ENCODE measurements around the gene KIF5A.

Gene KIF5A

GRCh38 chr12:57583008-57583831, 33.4 kb downstream of the KIF5A start:
- in situ Hi-C loops (cut with HindIII; ENCODE audit: low pct_ligation_motif_present, low sequenced_read_pairs) = no loop called here
- Histone ChIP-seq H3K36me3 (replicated peaks) (no peaks in the 10 kb centered on the region), H3K27me3 (replicated peaks) (peaks cover 4% of the 10 kb centered on the region), H3K4me3 (ENCODE audit: low read depth, low read length) (no peak overlapping the region), H3K27ac (no peak overlapping the region)
- TF ChIP-seq CTCF (IDR thresholded peaks at IDR 0.05; ENCODE audit: low read depth, low read length, missing control alignments) = peak; percentile 93
- DNase-seq = peak; percentile 75

GRCh38 chr12:57584050-57584449, 34.2 kb downstream of the KIF5A start:
- no peak for DNase-seq
- peaks cover 5% of the 10 kb centered on the region for H3K27me3 ChIP-seq (replicated peaks)
- H3K36me3 ChIP-seq (replicated peaks) = no peaks in the 10 kb centered on the region
- no peak overlapping the region for H3K27ac ChIP-seq
- no peak overlapping the region for H3K4me3 ChIP-seq (ENCODE audit: low read depth, low read length)
- in situ Hi-C loops (cut with HindIII; ENCODE audit: low pct_ligation_motif_present, low sequenced_read_pairs) = no loop called here
- no peak for TF ChIP-seq CTCF (IDR thresholded peaks at IDR 0.05; ENCODE audit: low read depth, low read length, missing control alignments)

- in situ Hi-C loops (cut with HindIII; ENCODE audit: low pct_ligation_motif_present, low sequenced_read_pairs) = no loop called here
- Histone ChIP-seq H3K27me3 (replicated peaks) (peaks cover 5% of the 10 kb centered on the region), H3K4me3 (ENCODE audit: low read depth, low read length) (no peak overlapping the region), H3K36me3 (replicated peaks) (no peaks in the 10 kb centered on the region), H3K27ac (no peak overlapping the region)
- DNase-seq = no peak
- no peak for TF ChIP-seq CTCF (IDR thresholded peaks at IDR 0.05; ENCODE audit: low read depth, low read length, missing control alignments)
Observed at GRCh38 chr12:57584690-57585089, 34.8 kb downstream of the KIF5A start.

GRCh38 chr12:57585156-57585555, 35.3 kb downstream of the KIF5A start:
- peaks cover 5% of the 10 kb centered on the region for H3K27me3 ChIP-seq (replicated peaks)

GRCh38 chr12:57586128-57586527, 36.3 kb downstream of the KIF5A start:
- in situ Hi-C loops (cut with HindIII; ENCODE audit: low pct_ligation_motif_present, low sequenced_read_pairs) = no loop called here
- DNase-seq = no peak

More at GRCh38 chr12:57585156-57585555, 35.3 kb downstream of the KIF5A start:
- in situ Hi-C loops (cut with HindIII; ENCODE audit: low pct_ligation_motif_present, low sequenced_read_pairs) = no loop called here
- Histone ChIP-seq H3K4me3 (ENCODE audit: low read depth, low read length) (no peak overlapping the region), H3K27ac (no peak overlapping the region), H3K36me3 (replicated peaks) (no peaks in the 10 kb centered on the region)
- DNase-seq = no peak
- no peak for TF ChIP-seq CTCF (IDR thresholded peaks at IDR 0.05; ENCODE audit: low read depth, low read length, missing control alignments)

More at GRCh38 chr12:57586128-57586527, 36.3 kb downstream of the KIF5A start:
- Histone ChIP-seq H3K36me3 (replicated peaks) (no peaks in the 10 kb centered on the region), H3K27me3 (replicated peaks) (peaks cover 5% of the 10 kb centered on the region), H3K4me3 (ENCODE audit: low read depth, low read length) (no peak overlapping the region), H3K27ac (no peak overlapping the region)
- no peak for TF ChIP-seq CTCF (IDR thresholded peaks at IDR 0.05; ENCODE audit: low read depth, low read length, missing control alignments)
